HepG2 (cell line): ENCODE results near the gene NGB. TPM values are rescaled to one million over a fixed set of nuclear protein-coding genes. Genes with fewer than 3 reads are reported as not detected.

Experiments used
- ATAC-seq: fragments of 200-7000 bp; cut with Tn5 transposase; 3 replicates; pipeline ENCODE4 v1.9.1; 2020; ENCODE audit warnings: mild to moderate bottlenecking, moderate library complexity
- BruUV-seq: library from RNA; stranded (reverse); fragments of 400-500 nt; replicated peaks from 2 replicates; lab custom pipeline; 2021; lab: Mats Ljungman, UMichigan
- CTCF ChIA-PET: fragments of 300-600 bp; formaldehyde crosslinking; extraction: SDS; loops from one replicate; lab custom pipeline; 2021; ENCODE audit warnings: low total read pairs, inconsistent platforms, low intra/inter-chr PET ratio; lab: Yijun Ruan, JAX
- POLR2A ChIA-PET: fragments of 350-600 bp; sonication (Branson Sonifier 250); formaldehyde crosslinking; loops from one replicate; lab custom pipeline; 2020; ENCODE audit warnings: antibody characterized with exemption, inconsistent platforms; lab: Yijun Ruan, JAX
- DNase-seq: peaks from one replicate; pipeline ENCODE4 v3.0.0-alpha.2; 2015; ENCODE audit warnings: low spot score
- FAIRE-seq: peaks from 3 replicates; lab custom pipeline; 2011; peaks lifted over from hg19 to GRCh38; lab: Jason Lieb, UNC
- H2AFZ ChIP-seq: one replicate; pipeline ENCODE4 v1.6.1; 2011; ENCODE audit warnings: low read length, inconsistent platforms
- H3K27ac ChIP-seq: fragments of 300-600 bp; 3 replicates; pipeline ENCODE4 v1.8.0; 2011; ENCODE audit warnings: mixed run types, mild to moderate bottlenecking, mixed read lengths, low read length, inconsistent platforms; ENCODE audit not compliant: insufficient read depth; ENCODE audit errors: extremely low read length
- H3K27me3 ChIP-seq, 2 experiments: fragments of 200-600 bp in 1 of 2; 2 replicates in 1 of 2; 3 replicates in 1 of 2; pipeline versions ENCODE4 v1.6.0 to v1.8.0; 2011; ENCODE audit warnings: low read length in 2 of 2, mild to moderate bottlenecking in 2 of 2, moderate library complexity in 2 of 2, inconsistent platforms in 1 of 2; ENCODE audit not compliant: insufficient read depth in 2 of 2, control insufficient read depth in 1 of 2
- H3K36me3 ChIP-seq, 2 experiments: fragments of 200-600 bp in 1 of 2; replicated peaks in 1 of 2; 2 replicates in 1 of 2; 3 replicates in 1 of 2; pipeline versions ENCODE4 v1.5.1 to v1.8.0; 2011; ENCODE audit warnings: low read length in 2 of 2, inconsistent platforms in 1 of 2; ENCODE audit not compliant: insufficient read depth in 2 of 2, control insufficient read depth in 1 of 2
- H3K4me1 ChIP-seq: 2 replicates; pipeline ENCODE4 v1.5.1; 2012; ENCODE audit warnings: low read length, inconsistent platforms; ENCODE audit not compliant: insufficient read depth
- H3K4me2 ChIP-seq: 2 replicates; pipeline ENCODE4 v1.6.0; 2011; ENCODE audit warnings: low read depth, low read length, inconsistent platforms
- H3K4me3 ChIP-seq, 3 experiments: fragments of 200-600 bp in 1 of 3; sonication (generic), shearing (Covaris generic) in 1 of 3; replicated peaks in 1 of 3; 2 replicates each; pipeline ENCODE4 v1.5.1; 2011 to 2016; ENCODE audit warnings: low read length in 3 of 3, inconsistent platforms in 2 of 3, low read depth in 2 of 3, mild to moderate bottlenecking in 2 of 3, control low read depth in 1 of 3, mixed read lengths in 1 of 3; ENCODE audit not compliant: insufficient read depth in 1 of 3
- H3K79me2 ChIP-seq: one replicate; pipeline ENCODE4 v1.6.1; 2011; ENCODE audit warnings: low read length, inconsistent platforms; ENCODE audit not compliant: insufficient read depth
- H3K9ac ChIP-seq: 2 replicates; pipeline ENCODE4 v1.6.0; 2011; ENCODE audit warnings: mild to moderate bottlenecking, low read depth, low read length, inconsistent platforms; ENCODE audit not compliant: insufficient read depth
- H3K9me3 ChIP-seq: 2 replicates; pipeline ENCODE4 v1.5.1; 2012; ENCODE audit warnings: mild to moderate bottlenecking, low read length
- H4K20me1 ChIP-seq: 2 replicates; pipeline ENCODE4 v1.6.0; 2011; ENCODE audit warnings: inconsistent platforms, mild to moderate bottlenecking, low read length, moderate library complexity; ENCODE audit not compliant: insufficient read depth
- HDAC6 ChIP-seq: fragments of 200-600 bp; sonication (generic); IDR thresholded peaks from 2 replicates; pipeline ENCODE4 v1.7.0; 2017; ENCODE audit warnings: mild to moderate bottlenecking, antibody characterized with exemption, low read length, low read depth
- SMAD1 ChIP-seq: sonication (generic); formaldehyde crosslinking; IDR thresholded peaks from 2 replicates; pipeline ENCODE4 v1.4.0; 2020; ENCODE audit warnings: missing genetic modification reagents, low read depth, mild to moderate bottlenecking, borderline replicate concordance
- ZNF143 ChIP-seq: sonication (generic); formaldehyde crosslinking; IDR thresholded peaks from 2 replicates; pipeline ENCODE4 v1.4.0; 2020; ENCODE audit warnings: missing genetic modification reagents
- ZNF282 ChIP-seq: fragments of 450-650 bp; IDR thresholded peaks from 2 replicates; pipeline ENCODE4 v1.6.1; 2018; ENCODE audit not compliant: partially characterized antibody
- ZNF441 ChIP-seq: sonication (generic); formaldehyde crosslinking; IDR thresholded peaks from 2 replicates; pipeline ENCODE4 v1.7.0; 2021; ENCODE audit warnings: missing genetic modification reagents, borderline replicate concordance
- ZNF496 ChIP-seq: sonication (generic); formaldehyde crosslinking; IDR thresholded peaks from 2 replicates; pipeline ENCODE4 v1.8.1; 2023; ENCODE audit warnings: mild to moderate bottlenecking, moderate library complexity, missing genetic modification reagents; ENCODE audit not compliant: insufficient replicate concordance
- ZNF574 ChIP-seq: sonication (generic); formaldehyde crosslinking; IDR thresholded peaks from 2 replicates; pipeline ENCODE4 v1.4.0; 2020; ENCODE audit warnings: missing genetic modification reagents
- ZNF597 ChIP-seq: sonication (generic); formaldehyde crosslinking; IDR thresholded peaks from 2 replicates; pipeline ENCODE4 v1.5.0; 2020; ENCODE audit warnings: missing genetic modification reagents
- ZNF850 ChIP-seq: sonication (generic); formaldehyde crosslinking; conservative IDR thresholded peaks from 2 replicates; pipeline ENCODE4 v1.9.0; 2021; ENCODE audit warnings: mild to moderate bottlenecking, missing genetic modification reagents
- WGBS: methylation state at CpG from one replicate; pipeline ENCODE4 v1.1.6; 2017; ENCODE audit warnings: low lambda C conversion rate; 5-methylcytosine and 5-hydroxymethylcytosine counted together
- in situ Hi-C: cut with HindIII; loops from 2 replicates; pipeline ENCODE4 v1.10.0; 2017; ENCODE audit warnings: low pct_unique_long_range_greater_than_20kb; ENCODE audit not compliant: extremely low pct_ligation_motif_present
- intact Hi-C: fragments of 100-400 bp; cut with micrococcal nuclease; formaldehyde crosslinking; loops from one replicate; pipeline ENCODE4 v1.10.0; 2022; ENCODE audit not compliant: unreplicated experiment
- polyA plus RNA-seq, 8 experiments: library from polyadenylated mRNA; depleted of rRNA in 3 of 8; stranded (reverse) in 7 of 8; unstranded in 1 of 8; fragments of >200 nt; fragmentation: Illumina TruSeq in 4 of 8; extraction: Trizol in 4 of 8; gene quantifications; 2 replicates each; pipeline versions ENCODE4 v1.2.1 to v1.2.3, GENCODE V29; 2011 to 2016; ENCODE audit warnings: low read depth in 4 of 8, missing spikeins in 1 of 8, mixed read lengths in 1 of 8; ENCODE audit not compliant: insufficient read depth in 1 of 8
- total RNA-seq, 5 experiments: library from RNA; depleted of rRNA; stranded (reverse); fragments of >200 nt; fragmentation: Illumina TruSeq; extraction: Trizol; gene quantifications; 2 replicates each; pipeline ENCODE4 v1.2.3, GENCODE V29; 2016; ENCODE audit warnings: low read depth in 1 of 5

Gene NGB
- total and polyA plus RNA-seq, 2 of the 13 experiments (the other 11 are each of a cell fraction or from before 2014, with no cell fraction given), result 0.04 TPM; not detected in 1

- no peak overlapping the region for H3K4me3 ChIP-seq
- no TSS peak for BruUV-seq
- TF ChIP-seq ZNF850 (no peak), SMAD1 (CRISPR knock-in tag) (no peak), ZNF574 (CRISPR knock-in tag) (no peak), ZNF282 (no peak), ZNF496 (no peak), ZNF597 (CRISPR knock-in tag) (no peak), ZNF143 (CRISPR knock-in tag) (no peak), HDAC6 (no peak), ZNF441 (no peak)
- TF ChIP-seq, all 625 proteins: peak for 0
- intact Hi-C loops (no loop called here), in situ Hi-C loops (loop anchor here (10.0 kb wide), 2 partner anchors 109 to 239 kb away; no protein-coding TSS in a partner anchor)
- ATAC-seq (no peak), FAIRE-seq (no peak), DNase-seq (no peak)
- Histone ChIP-seq H3K9ac (no peak overlapping the region), H3K79me2 (no peaks in the 10 kb centered on the region), H3K4me1 (peaks cover 56% of the 10 kb centered on the region), H3K9me3 (no peaks in the 10 kb centered on the region), H3K36me3 (peaks cover 11 to 17% of the 10 kb centered on the region in 2 experiments), H2AFZ (no peak overlapping the region), H3K27ac (no peak overlapping the region), H3K4me2 (no peak overlapping the region), H4K20me1 (no peaks in the 10 kb centered on the region), H3K27me3 (no peaks in the 10 kb centered on the region)
- POLR2A ChIA-PET, result interaction anchor here (3.9 to 5.3 kb wide), 2 partner anchors 9 to 15 kb away, joined by 37 to 70 read pairs; partner anchors contain the start of genes GSTZ1 and POMT2
- CTCF ChIA-PET, result no interaction called here
- WGBS, result 100% methylated on average over 3 of the region's 4 CpGs
Observed at GRCh38 chr14:77305696-77306095, 34.7 kb upstream of the NGB start.
